GM23338 (cell line): ENCODE measurements around the gene TMPRSS2.

Experiments
- CREB1 ChIP-seq: fragments of 250-450 bp; sonication (Bioruptor Pico); IDR thresholded peaks from 2 replicates; pipeline ENCODE4 v1.5.0; 2020; ENCODE audit warnings: low read depth, mild to moderate bottlenecking, moderate library complexity
- CTCF ChIP-seq, 2 experiments: fragments of 200-600 bp in 1 of 2; sonication (generic) in 1 of 2; conservative IDR thresholded peaks; 2 replicates each; pipeline versions ENCODE4 v1.5.1 to v1.6.1; 2016 to 2017; ENCODE audit warnings: antibody characterized with exemption in 2 of 2, low read depth in 2 of 2, mild to moderate bottlenecking in 2 of 2, moderate library complexity in 1 of 2
- EZH2 ChIP-seq: fragments of 200-600 bp; sonication (generic); IDR thresholded peaks from one replicate; pipeline ENCODE4 v1.8.0; 2017; ENCODE audit warnings: antibody characterized with exemption, mild to moderate bottlenecking, low read depth; ENCODE audit not compliant: unreplicated experiment
- EZH2phosphoT487 ChIP-seq: fragments of 200-600 bp; sonication (generic); IDR thresholded peaks from one replicate; pipeline ENCODE4 v1.8.1; 2018; ENCODE audit warnings: antibody characterized with exemption; ENCODE audit not compliant: unreplicated experiment
- JUNB ChIP-seq: IDR thresholded peaks from one replicate; pipeline ENCODE4 v1.6.1; 2016; ENCODE audit warnings: antibody characterized with exemption; ENCODE audit not compliant: unreplicated experiment
- NANOG ChIP-seq: IDR thresholded peaks from 2 replicates; pipeline ENCODE4 v1.6.1; 2016; ENCODE audit warnings: antibody characterized with exemption, borderline replicate concordance
- POLR2AphosphoS5 ChIP-seq: IDR thresholded peaks from 2 replicates; pipeline ENCODE4 v1.6.1; 2016; ENCODE audit warnings: antibody characterized with exemption, low read depth
- REST ChIP-seq: IDR thresholded peaks from one replicate; pipeline ENCODE4 v1.6.1; 2018; ENCODE audit warnings: antibody characterized with exemption; ENCODE audit not compliant: unreplicated experiment
- STAT1 ChIP-seq: IDR thresholded peaks from one replicate; pipeline ENCODE4 v1.6.1; 2016; ENCODE audit warnings: antibody characterized with exemption; ENCODE audit not compliant: unreplicated experiment
- ZNF114 ChIP-seq: fragments of 250-450 bp; sonication (Bioruptor Pico); IDR thresholded peaks from 2 replicates; pipeline ENCODE4 v1.5.0; 2020; ENCODE audit warnings: mild to moderate bottlenecking, moderate library complexity
- ZNF331 ChIP-seq: fragments of 250-450 bp; sonication (Bioruptor Pico); IDR thresholded peaks from 2 replicates; pipeline ENCODE4 v1.5.0; 2020; ENCODE audit warnings: low read depth, mild to moderate bottlenecking, moderate library complexity
- TF ChIP-seq, protein P1 (sequence below): IDR thresholded peaks from 2 replicates; pipeline ENCODE4 v1.6.1; 2016; ENCODE audit warnings: antibody characterized with exemption

DNA sequence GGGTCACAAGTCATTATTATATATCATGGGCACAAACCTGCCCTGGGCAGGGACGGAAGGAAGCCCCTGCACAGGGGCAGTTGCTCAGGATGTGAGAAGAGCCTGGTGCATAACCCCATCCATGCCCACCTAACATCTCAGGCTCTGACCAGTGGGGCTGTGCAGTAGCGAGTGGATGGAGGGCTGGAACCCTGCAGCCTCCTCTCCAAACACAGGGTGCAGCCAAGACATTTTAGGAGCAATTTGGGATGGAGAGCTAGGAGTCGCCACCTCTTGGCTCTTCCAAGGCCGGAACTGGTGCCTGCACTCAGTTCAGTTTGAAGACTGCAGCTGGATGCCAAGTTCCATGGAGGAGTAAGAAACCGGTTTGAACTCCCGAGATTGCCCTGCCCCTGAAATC is 79.1 kb downstream of the TMPRSS2 start:
- TF ChIP-seq STAT1: no peak
- no peak for TF ChIP-seq EZH2phosphoT487
- TF ChIP-seq CTCF (conservative IDR thresholded peaks at IDR 0.05; ENCODE audit: low read depth in 2 of 2): no peak
- no peak for TF ChIP-seq EZH2
- no peak for TF ChIP-seq POLR2AphosphoS5
- TF ChIP-seq REST: no peak
- TF ChIP-seq ZNF114 (CRISPR knock-in tag): no peak
- TF ChIP-seq JUNB: no peak
- TF ChIP-seq ZNF331 (CRISPR knock-in tag): no peak
- TF ChIP-seq NANOG: no peak
- TF ChIP-seq CREB1 (CRISPR knock-in tag): no peak
- TF ChIP-seq, protein P1, sequence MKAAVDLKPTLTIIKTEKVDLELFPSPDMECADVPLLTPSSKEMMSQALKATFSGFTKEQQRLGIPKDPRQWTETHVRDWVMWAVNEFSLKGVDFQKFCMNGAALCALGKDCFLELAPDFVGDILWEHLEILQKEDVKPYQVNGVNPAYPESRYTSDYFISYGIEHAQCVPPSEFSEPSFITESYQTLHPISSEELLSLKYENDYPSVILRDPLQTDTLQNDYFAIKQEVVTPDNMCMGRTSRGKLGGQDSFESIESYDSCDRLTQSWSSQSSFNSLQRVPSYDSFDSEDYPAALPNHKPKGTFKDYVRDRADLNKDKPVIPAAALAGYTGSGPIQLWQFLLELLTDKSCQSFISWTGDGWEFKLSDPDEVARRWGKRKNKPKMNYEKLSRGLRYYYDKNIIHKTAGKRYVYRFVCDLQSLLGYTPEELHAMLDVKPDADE: no peak
